Renal pelvis (tissue), 12 donors: ENCODE results near the gene AMN. TPM values are rescaled to one million over a fixed set of nuclear protein-coding genes. Genes with fewer than 3 reads are reported as not detected.
"Not testable (repeated sequence)": the region's sequence is repeated elsewhere in the genome, so short reads cannot be mapped to it uniquely, and the experiment has no call there.

Experiments used
- DNase-seq: peaks from one replicate; pipeline ENCODE4 v3.0.0-alpha.2; 2013
- long read RNA-seq, 16 experiments: transcript quantifications; one replicate each; lab custom pipeline, GENCODE V29; 2026
- polyA plus RNA-seq, 3 donors: library from polyadenylated mRNA; unstranded; fragments of 120-200 nt; gene quantifications; one replicate each; pipeline ENCODE4 v1.2.1, GENCODE V29; 2013; ENCODE audit not compliant: insufficient read length in 3 of 3

Gene AMN
- 10 to 100 TPM; 43.3 to 50.0 (median 47.3) TPM for polyA plus RNA-seq
- long read RNA-seq, donor 1, transcript AMN-201 (12 exons, 1,907 nt): major isoform, 35 of 39 reads
- long read RNA-seq, donor 1, partial matches to known transcripts: 0 of 39 reads
- long read RNA-seq, donor 1, other reads (novel, unspliced or antisense): 0 of 39 reads
- long read RNA-seq, donor 2, transcript AMN-201 (12 exons, 1,907 nt): major isoform, 22 of 26 reads
- long read RNA-seq, donor 2, partial matches to known transcripts: 0 of 26 reads
- long read RNA-seq, donor 2, other reads (novel, unspliced or antisense): 0 of 26 reads
- long read RNA-seq, donor 3, transcript AMN-201 (12 exons, 1,907 nt): major isoform, 10 of 13 reads
- long read RNA-seq, donor 3, partial matches to known transcripts: 0 of 13 reads
- long read RNA-seq, donor 3, other reads (novel, unspliced or antisense): 0 of 13 reads
- long read RNA-seq, donor 4, transcript AMN-201 (12 exons, 1,907 nt): major isoform, 19 of 22 reads
- long read RNA-seq, donor 4, partial matches to known transcripts: 0 of 22 reads
- long read RNA-seq, donor 4, other reads (novel, unspliced or antisense): 0 of 22 reads
- long read RNA-seq, donor 5, transcript AMN-201 (12 exons, 1,907 nt): major isoform, 12 of 12 reads
- long read RNA-seq, donor 5, partial matches to known transcripts: 0 of 12 reads
- long read RNA-seq, donor 5, other reads (novel, unspliced or antisense): 0 of 12 reads
- long read RNA-seq, donor 6, transcript AMN-201 (12 exons, 1,907 nt): major isoform, 35 of 36 reads
- long read RNA-seq, donor 6, partial matches to known transcripts: 0 of 36 reads
- long read RNA-seq, donor 6, other reads (novel, unspliced or antisense): 0 of 36 reads
- long read RNA-seq, donor 7, transcript AMN-201 (12 exons, 1,907 nt): major isoform, 25 of 90 reads
- long read RNA-seq, donor 7, transcript AMN-202 (11 exons, 2,269 nt): minor isoform, 7 of 90 reads
- long read RNA-seq, donor 7, partial matches to known transcripts: 50 of 90 reads
- long read RNA-seq, donor 7, other reads (novel, unspliced or antisense): 8 of 90 reads
- long read RNA-seq, donor 8, partial matches to known transcripts: 0 of 1 reads
- long read RNA-seq, donor 8, other reads (novel, unspliced or antisense): 0 of 1 reads
- long read RNA-seq, donor 9, transcript AMN-201 (12 exons, 1,907 nt): major isoform, 30 of 33 reads
- long read RNA-seq, donor 9, partial matches to known transcripts: 0 of 33 reads
- long read RNA-seq, donor 9, other reads (novel, unspliced or antisense): 0 of 33 reads
- long read RNA-seq, donor 10, transcript AMN-201 (12 exons, 1,907 nt): major isoform, 25 of 27 reads
- long read RNA-seq, donor 10, partial matches to known transcripts: 0 of 27 reads
- long read RNA-seq, donor 10, other reads (novel, unspliced or antisense): 0 of 27 reads
- long read RNA-seq, donor 11, transcript AMN-201 (12 exons, 1,907 nt): major isoform, 11 of 12 reads
- long read RNA-seq, donor 11, partial matches to known transcripts: 0 of 12 reads
- long read RNA-seq, donor 11, other reads (novel, unspliced or antisense): 0 of 12 reads
- long read RNA-seq, donor 12, transcript AMN-201 (12 exons, 1,907 nt): major isoform, 33 of 46 reads
- long read RNA-seq, donor 12, transcript AMN-202 (11 exons, 2,269 nt): minor isoform, 5 of 46 reads
- long read RNA-seq, donor 12, partial matches to known transcripts: 7 of 46 reads
- long read RNA-seq, donor 12, other reads (novel, unspliced or antisense): 0 of 46 reads
- long read RNA-seq, donor 13, transcript AMN-201 (12 exons, 1,907 nt): major isoform, 7 of 7 reads
- long read RNA-seq, donor 13, partial matches to known transcripts: 0 of 7 reads
- long read RNA-seq, donor 13, other reads (novel, unspliced or antisense): 0 of 7 reads
- long read RNA-seq, donor 14: 0 reads
- long read RNA-seq, donor 15: 0 reads
- long read RNA-seq, donor 16, transcript AMN-201 (12 exons, 1,907 nt): major isoform, 16 of 17 reads
- long read RNA-seq, donor 16, partial matches to known transcripts: 0 of 17 reads
- long read RNA-seq, donor 16, other reads (novel, unspliced or antisense): 0 of 17 reads

- no peak for DNase-seq
These were observed at the start of gene AMN for GRCh38 chr14:102922490-102923200. AMN (plus strand) TSS chr14:102922663; CDS start chr14:102922689, 26 bp downstream.

- no peak for DNase-seq
These were observed 49.3 kb upstream of the AMN start for GRCh38 chr14:102873131-102873530.

GRCh38 chr14:102873546-102874061 is 48.9 kb upstream of the AMN start:
- no peak for DNase-seq

GRCh38 chr14:102875652-102876051 is 46.8 kb upstream of the AMN start:
- no peak for DNase-seq

GRCh38 chr14:102877511-102877910 is 45.0 kb upstream of the AMN start:
- DNase-seq: not testable (repeated sequence)

- no peak for DNase-seq
These were observed 44.1 kb upstream of the AMN start for GRCh38 chr14:102878174-102878969.

- no peak for DNase-seq
These were observed 43.4 kb upstream of the AMN start for GRCh38 chr14:102878970-102879460.

- DNase-seq: no peak
These were observed 40.1 kb upstream of the AMN start for GRCh38 chr14:102882226-102882906.

- DNase-seq: no peak
These were observed 39.3 kb upstream of the AMN start for GRCh38 chr14:102883089-102883541.

- no peak for DNase-seq
These were observed 38.9 kb upstream of the AMN start for GRCh38 chr14:102883554-102883953.

GRCh38 chr14:102885737-102886447 is 36.6 kb upstream of the AMN start:
- no peak for DNase-seq

- no peak for DNase-seq
These were observed 33.7 kb upstream of the AMN start for GRCh38 chr14:102888748-102889147.

GRCh38 chr14:102889615-102890014 is 32.8 kb upstream of the AMN start:
- DNase-seq: no peak

GRCh38 chr14:102891111-102891510 is 31.4 kb upstream of the AMN start:
- DNase-seq: no peak

- DNase-seq: no peak
These were observed 30.9 kb upstream of the AMN start for GRCh38 chr14:102891556-102891955.

GRCh38 chr14:102892651-102893050 is 29.8 kb upstream of the AMN start:
- DNase-seq: no peak

- peak; percentile 10 for DNase-seq
These were observed 29.0 kb upstream of the AMN start for GRCh38 chr14:102893452-102893851.
